Measurements from ENCODE around the gene UACA. TPM values are rescaled to one million over a fixed set of nuclear protein-coding genes. Genes with fewer than 3 reads are reported as not detected.

UACA gene
- total and polyA plus RNA-seq, 7 donors = 19.1 to 51.0 (median 26.4) TPM

DNA sequence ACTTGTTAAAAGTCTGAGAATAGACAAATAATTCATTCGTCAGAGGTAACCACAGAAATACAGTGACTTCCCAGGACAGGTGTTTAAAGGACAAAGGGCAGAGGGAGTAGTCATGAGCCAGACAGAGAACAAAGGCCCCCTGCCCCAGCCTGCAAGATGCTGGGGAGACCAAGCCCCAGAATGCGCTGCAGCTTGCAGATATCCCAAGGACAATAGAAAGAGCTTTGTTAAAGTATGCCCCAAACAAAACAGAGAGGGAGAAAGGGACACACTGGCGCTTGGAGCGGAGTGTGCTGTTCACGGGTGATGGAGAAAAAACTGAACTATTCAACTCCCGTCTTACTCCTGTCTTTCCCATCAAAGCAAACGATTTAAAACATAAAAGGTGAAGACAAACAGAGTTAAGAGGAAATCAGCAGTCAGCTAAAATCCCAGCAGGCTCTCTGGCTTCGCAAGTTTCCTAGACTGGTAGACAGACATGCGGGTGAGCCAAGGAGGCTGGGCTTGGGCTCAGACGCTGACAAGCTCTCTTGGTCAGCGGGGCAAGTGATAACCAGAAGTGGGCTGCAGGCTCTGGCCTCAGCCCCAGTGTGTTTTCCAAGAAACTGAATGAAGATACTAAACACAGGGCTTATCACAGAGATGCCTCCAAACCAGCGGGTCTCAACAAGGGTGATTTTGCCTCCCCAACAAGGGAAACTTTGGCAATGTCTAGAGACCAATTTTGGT lies 130.1 kb downstream of the UACA start:
- no peak for DNase-seq
- Histone ChIP-seq H3K27me3 (no peaks in the 10 kb centered on the region), H3K9me3 (no peaks in the 10 kb centered on the region), H3K27ac (no peak overlapping the region), H3K36me3 (no peaks in the 10 kb centered on the region), H3K4me3 (no peak overlapping the region), H3K4me1 (no peaks in the 10 kb centered on the region)
- TF ChIP-seq EP300 (IDR thresholded peaks at IDR 0.05) = no peak
- TF ChIP-seq POLR2AphosphoS5 (IDR thresholded peaks at IDR 0.05) = no peak
- no peak for TF ChIP-seq POLR2A (IDR thresholded peaks at IDR 0.05)
- no peak for TF ChIP-seq CTCF (IDR thresholded peaks at IDR 0.05)
- intact Hi-C loops (cut with DNase I) = no loop called here
- 34 to 57% methylated on average over 12 of the region's 12 CpGs for WGBS, 2 donors

- TF ChIP-seq EP300 (IDR thresholded peaks at IDR 0.05) = no peak
- TF ChIP-seq POLR2A (IDR thresholded peaks at IDR 0.05) = no peak
- no peak for TF ChIP-seq POLR2AphosphoS5 (IDR thresholded peaks at IDR 0.05)
- no peak for TF ChIP-seq CTCF (IDR thresholded peaks at IDR 0.05)
- no peaks in the 10 kb centered on the region for H3K9me3 ChIP-seq
- H3K27me3 ChIP-seq = no peaks in the 10 kb centered on the region
- H3K36me3 ChIP-seq = no peaks in the 10 kb centered on the region
- WGBS, 2 donors = 54 to 66% methylated on average over 5 of the region's 5 CpGs
- H3K27ac ChIP-seq = no peak overlapping the region
- DNase-seq = no peak
- intact Hi-C loops (cut with DNase I) = no loop called here
- no peak overlapping the region for H3K4me3 ChIP-seq
- peaks cover 0 to 2% (median 0%) of the 10 kb centered on the region in 4 donors for H3K4me1 ChIP-seq
These were observed 130.8 kb downstream of the UACA start for GRCh38 chr15:70632491-70633102.

DNA sequence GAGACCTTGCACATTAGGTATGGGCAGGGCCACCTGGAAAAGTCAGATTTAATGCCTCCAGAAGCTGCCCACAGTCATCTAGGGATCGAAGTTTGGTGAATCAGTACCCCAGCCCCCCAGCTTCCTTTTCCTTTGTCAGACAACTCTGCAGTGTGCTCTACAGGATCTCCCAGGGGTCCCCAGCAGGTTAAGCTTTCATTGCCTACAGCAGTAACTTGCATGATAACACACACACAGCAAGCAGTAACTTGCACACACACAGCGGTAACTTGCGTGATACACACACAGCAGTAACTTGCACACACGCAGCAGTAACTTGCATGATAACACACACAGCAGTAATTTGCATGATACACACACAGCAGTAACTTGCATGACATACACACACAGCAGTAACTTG lies 131.3 kb downstream of the UACA start:
- 83 to 91% methylated on average over 4 of the region's 4 CpGs for WGBS, 2 donors
- intact Hi-C loops (cut with DNase I) = no loop called here

GRCh38 chr15:70629735-70630273 lies 133.6 kb downstream of the UACA start:
- Histone ChIP-seq H3K4me3 (no peak overlapping the region), H3K36me3 (no peaks in the 10 kb centered on the region), H3K27ac (no peak overlapping the region), H3K4me1 (peaks cover 0 to 3% (median 0%) of the 10 kb centered on the region in 4 donors), H3K9me3 (no peaks in the 10 kb centered on the region), H3K27me3 (no peaks in the 10 kb centered on the region)
- DNase-seq = no peak
- intact Hi-C loops (cut with DNase I) = no loop called here
- WGBS, 2 donors = 90% methylated on average over 11 of the region's 11 CpGs
- no peak for TF ChIP-seq EP300 (IDR thresholded peaks at IDR 0.05)
- TF ChIP-seq POLR2AphosphoS5 (IDR thresholded peaks at IDR 0.05) = no peak
- TF ChIP-seq POLR2A (IDR thresholded peaks at IDR 0.05) = no peak
- TF ChIP-seq CTCF (IDR thresholded peaks at IDR 0.05) = no peak

More for the DNA sequence above, 131.3 kb downstream of the UACA start:
- Histone ChIP-seq H3K36me3 (no peaks in the 10 kb centered on the region), H3K9me3 (no peaks in the 10 kb centered on the region), H3K27ac (no peak overlapping the region), H3K4me1 (peaks cover 0 to 3% (median 0%) of the 10 kb centered on the region in 4 donors), H3K4me3 (no peak overlapping the region), H3K27me3 (no peaks in the 10 kb centered on the region)
- DNase-seq = no peak
- TF ChIP-seq POLR2A (IDR thresholded peaks at IDR 0.05) (no peak), EP300 (IDR thresholded peaks at IDR 0.05) (no peak), CTCF (IDR thresholded peaks at IDR 0.05) (no peak), POLR2AphosphoS5 (IDR thresholded peaks at IDR 0.05) (no peak)
